ENCODE data around the gene ADAMTS8. TPM values are rescaled to one million over a fixed set of nuclear protein-coding genes. Genes with fewer than 3 reads are reported as not detected.
A peak's percentile ranks its signal among the peaks of the same experiment; 100 is the strongest.

The ADAMTS8 gene
- total RNA-seq, 4 donors from 2014 or later = 23.5 to 55.5 (median 29.8) TPM

DNA sequence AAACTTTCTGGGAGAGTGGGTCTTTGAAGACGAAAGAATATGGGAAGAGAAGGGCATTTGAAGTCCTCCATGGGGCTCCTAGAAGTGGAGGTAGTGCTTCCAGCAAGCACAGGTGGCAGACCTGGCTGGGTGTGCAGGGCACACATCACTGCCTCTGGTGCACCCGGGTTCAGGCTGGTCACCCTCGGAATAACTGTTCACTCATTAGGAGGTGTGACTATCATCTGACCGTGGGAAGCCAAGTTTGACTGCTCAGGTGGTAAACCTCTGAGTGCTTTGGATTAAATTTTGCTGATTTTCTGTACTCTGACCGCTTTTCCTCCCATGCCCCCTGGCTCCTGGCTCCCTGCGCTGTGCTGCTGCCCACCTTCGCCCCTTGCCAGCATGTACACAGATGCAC is 31.1 kb upstream of the ADAMTS8 start:
- no peaks in the 10 kb centered on the region for H3K9me3 ChIP-seq
- H3K4me1 ChIP-seq = peaks cover 28 to 38% (median 31%) of the 10 kb centered on the region in 4 donors
- no peak overlapping the region for H3K4me3 ChIP-seq
- no peak for DNase-seq (ENCODE audit: extremely low spot score)
- no peak overlapping the region for H3K27ac ChIP-seq (replicated peaks in 1 of 4)
- no peak for TF ChIP-seq EP300 (IDR thresholded peaks at IDR 0.05)
- TF ChIP-seq CTCF (IDR thresholded peaks at IDR 0.05) = no peak
- TF ChIP-seq POLR2A (IDR thresholded peaks at IDR 0.05; ENCODE audit: low read depth) = no peak
- no peak for TF ChIP-seq POLR2AphosphoS5 (IDR thresholded peaks at IDR 0.05)
- no peaks in the 10 kb centered on the region for H3K27me3 ChIP-seq
- intact Hi-C loops (cut with DNase I) = no loop called here
- 96% methylated on average over 7 of the region's 7 CpGs for WGBS
- H3K36me3 ChIP-seq = peaks cover 0 to 42% (median 41%) of the 10 kb centered on the region in 4 donors

DNA sequence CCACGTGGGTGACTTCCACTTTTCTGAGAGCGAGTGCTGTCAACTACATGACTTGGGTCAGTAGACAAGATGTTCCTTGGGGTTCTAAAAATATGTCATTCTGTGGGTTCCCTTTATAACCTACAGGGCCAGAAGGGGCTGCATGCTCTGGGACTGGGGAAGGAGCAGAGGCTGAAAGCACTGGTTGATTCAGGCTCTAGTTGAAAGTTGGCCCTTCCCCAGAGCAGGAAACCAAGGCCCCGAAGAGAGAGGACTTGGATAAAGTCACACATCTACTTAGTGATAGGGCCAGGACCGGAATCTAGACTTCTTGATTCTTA is 30.0 kb upstream of the ADAMTS8 start:
- WGBS = 76% methylated on average over 4 of the region's 4 CpGs
- peaks cover 0 to 32% (median 29%) of the 10 kb centered on the region in 4 donors for H3K36me3 ChIP-seq
- TF ChIP-seq CTCF (IDR thresholded peaks at IDR 0.05) = no peak
- TF ChIP-seq POLR2A (IDR thresholded peaks at IDR 0.05; ENCODE audit: low read depth) = no peak
- no peak for TF ChIP-seq EP300 (IDR thresholded peaks at IDR 0.05)
- TF ChIP-seq POLR2AphosphoS5 (IDR thresholded peaks at IDR 0.05) = no peak
- H3K4me1 ChIP-seq = peaks cover 37 to 48% (median 40%) of the 10 kb centered on the region in 4 donors
- no peaks in the 10 kb centered on the region for H3K27me3 ChIP-seq
- no peak for DNase-seq (ENCODE audit: extremely low spot score)
- peak overlapping the region in 1 of 4 donors; percentile 7 for H3K27ac ChIP-seq (replicated peaks in 1 of 4)
- intact Hi-C loops (cut with DNase I) = no loop called here
- no peak overlapping the region for H3K4me3 ChIP-seq
- H3K9me3 ChIP-seq = no peaks in the 10 kb centered on the region

DNA sequence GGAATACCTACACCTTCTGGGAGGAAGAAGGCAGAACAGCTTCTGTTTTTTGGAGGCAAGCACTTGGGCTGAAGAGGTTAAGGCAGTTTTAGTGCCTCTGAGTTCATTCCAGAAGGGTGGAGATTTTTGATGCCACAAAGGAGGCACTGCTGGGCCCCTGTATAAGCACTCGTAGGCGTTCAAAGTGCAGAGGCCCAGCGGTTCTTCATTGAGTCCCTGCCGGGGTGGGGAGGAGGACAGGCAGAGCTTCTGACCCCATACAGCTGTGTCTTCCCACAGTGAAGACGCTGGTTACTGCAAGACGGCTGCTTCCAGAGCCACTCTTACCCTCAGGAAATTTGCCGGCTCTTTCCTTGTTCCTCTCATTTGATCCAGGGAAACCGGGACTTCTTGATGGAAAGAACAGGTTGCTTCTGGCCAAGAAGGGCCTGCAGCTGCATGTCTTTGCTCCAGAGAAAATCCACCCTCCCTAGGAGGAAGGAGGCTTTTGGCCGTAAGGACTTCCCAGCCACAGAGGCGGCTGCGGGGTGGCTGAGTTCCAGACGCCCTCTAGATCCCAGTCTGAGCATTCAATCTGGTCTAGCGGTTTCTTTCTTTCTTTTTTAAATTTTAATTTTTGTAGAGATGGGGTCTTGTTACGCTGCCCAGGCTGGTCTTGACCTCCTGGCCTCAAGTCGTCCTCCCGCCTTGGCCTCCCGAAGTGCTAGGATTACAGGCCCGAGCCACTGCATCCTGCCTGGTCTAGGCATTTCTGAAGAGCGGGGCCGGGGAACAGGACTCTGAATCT is 29.4 kb upstream of the ADAMTS8 start:
- no peak for DNase-seq (ENCODE audit: extremely low spot score)
- TF ChIP-seq CTCF (IDR thresholded peaks at IDR 0.05) = no peak
- no peak for TF ChIP-seq EP300 (IDR thresholded peaks at IDR 0.05)
- no peak for TF ChIP-seq POLR2AphosphoS5 (IDR thresholded peaks at IDR 0.05)
- no peak for TF ChIP-seq POLR2A (IDR thresholded peaks at IDR 0.05; ENCODE audit: low read depth)
- H3K4me3 ChIP-seq = no peak overlapping the region

GRCh38 chr11:130456286-130456685 is 27.9 kb upstream of the ADAMTS8 start:
- DNase-seq (ENCODE audit: extremely low spot score) = no peak
- Histone ChIP-seq H3K27ac (replicated peaks in 1 of 4) (no peak overlapping the region), H3K4me1 (peaks cover 47 to 65% (median 56%) of the 10 kb centered on the region in 4 donors), H3K4me3 (no peak overlapping the region), H3K36me3 (peaks cover 0 to 11% (median 9%) of the 10 kb centered on the region in 4 donors), H3K9me3 (no peaks in the 10 kb centered on the region), H3K27me3 (no peaks in the 10 kb centered on the region)
- intact Hi-C loops (cut with DNase I) = no loop called here
- TF ChIP-seq EP300 (IDR thresholded peaks at IDR 0.05) = no peak
- TF ChIP-seq POLR2AphosphoS5 (IDR thresholded peaks at IDR 0.05) = no peak
- no peak for TF ChIP-seq CTCF (IDR thresholded peaks at IDR 0.05)
- TF ChIP-seq POLR2A (IDR thresholded peaks at IDR 0.05; ENCODE audit: low read depth) = no peak
- 91% methylated on average over 3 of the region's 3 CpGs for WGBS

More for the DNA sequence above, 29.4 kb upstream of the ADAMTS8 start:
- peak overlapping the region in 1 of 4 donors; percentile 7 for H3K27ac ChIP-seq (replicated peaks in 1 of 4)
- H3K9me3 ChIP-seq = no peaks in the 10 kb centered on the region
- H3K27me3 ChIP-seq = no peaks in the 10 kb centered on the region
- WGBS = 78% methylated on average over 20 of the region's 20 CpGs
- intact Hi-C loops (cut with DNase I) = no loop called here
- peaks cover 0 to 27% (median 24%) of the 10 kb centered on the region in 4 donors for H3K36me3 ChIP-seq
- H3K4me1 ChIP-seq = peaks cover 40 to 52% (median 43%) of the 10 kb centered on the region in 4 donors

Measured in esophagus muscularis mucosa (tissue), 4 donors.